Stimulated activated memory B cell treated with anti-CD40 and anti-IgM and Interleukin-4, amounts not matched to agents 10 μg/mL and 1 μg/mL and 100 μg/mL, for 72 hours (primary cell): ENCODE data around the gene DRD5.
"Not testable (repeated sequence)": the region's sequence is repeated elsewhere in the genome, so short reads cannot be mapped to it uniquely, and the experiment has no call there.

Experiments
- ATAC-seq: fragments of 150-1000 bp; cut with Tn5 transposase; 2 replicates; pipeline ENCODE4 v1.10.0; 2021
- H3K27ac Mint-ChIP-seq: one replicate; pipeline ENCODE4 v1.8.0; 2022; ENCODE audit warnings: mild to moderate bottlenecking, mixed read lengths
- H3K27me3 Mint-ChIP-seq: one replicate; pipeline ENCODE4 v1.8.0; 2022; ENCODE audit warnings: mixed read lengths
- H3K36me3 Mint-ChIP-seq: one replicate; pipeline ENCODE4 v1.8.0; 2022; ENCODE audit warnings: mixed read lengths
- H3K4me1 Mint-ChIP-seq: one replicate; pipeline ENCODE4 v1.8.0; 2022; ENCODE audit warnings: mixed read lengths
- H3K4me3 Mint-ChIP-seq: one replicate; pipeline ENCODE4 v1.8.0; 2022; ENCODE audit warnings: mild to moderate bottlenecking, moderate library complexity, mixed read lengths
- H3K9me3 Mint-ChIP-seq: one replicate; pipeline ENCODE4 v1.8.0; 2022; ENCODE audit warnings: mixed read lengths

The DRD5 gene

GRCh38 chr4:9781343-9782135 is at the start of gene DRD5:
TSS of gene DRD5 (plus strand) at chr4:9781634. CDS start at chr4:9782030, 396 bp downstream.
- Mint-ChIP-seq H3K4me1 (peaks cover 13% of the 10 kb centered on the region), H3K36me3 (no peaks in the 10 kb centered on the region), H3K27me3 (peaks cover 62% of the 10 kb centered on the region), H3K4me3 (no peak within 1 kb of the TSS), H3K27ac (no peak within 1 kb of the TSS), H3K9me3 (peaks cover 2% of the 10 kb centered on the region)
- ATAC-seq: no peak

GRCh38 chr4:9732256-9732655 is 49.2 kb upstream of the DRD5 start:
- H3K27me3 Mint-ChIP-seq: peaks cover 25% of the 10 kb centered on the region
- ATAC-seq, H3K9me3 Mint-ChIP-seq, H3K27ac Mint-ChIP-seq, H3K36me3 Mint-ChIP-seq, H3K4me3 Mint-ChIP-seq, H3K4me1 Mint-ChIP-seq: not testable (repeated sequence)

- Mint-ChIP-seq H3K27me3 (peaks cover 12% of the 10 kb centered on the region), H3K27ac (no peak overlapping the region), H3K4me3 (no peak overlapping the region), H3K36me3 (no peaks in the 10 kb centered on the region), H3K9me3 (no peaks in the 10 kb centered on the region), H3K4me1 (no peaks in the 10 kb centered on the region)
- ATAC-seq: no peak
These were observed 45.9 kb upstream of the DRD5 start for GRCh38 chr4:9735515-9735914.

GRCh38 chr4:9737280-9737679 is 44.2 kb upstream of the DRD5 start:
- ATAC-seq, H3K36me3 Mint-ChIP-seq, H3K27ac Mint-ChIP-seq, H3K9me3 Mint-ChIP-seq, H3K4me3 Mint-ChIP-seq, H3K4me1 Mint-ChIP-seq: not testable (repeated sequence)
- H3K27me3 Mint-ChIP-seq: peaks cover 20% of the 10 kb centered on the region

- peaks cover 27% of the 10 kb centered on the region for H3K27me3 Mint-ChIP-seq
- H3K4me1 Mint-ChIP-seq, H3K27ac Mint-ChIP-seq, H3K4me3 Mint-ChIP-seq, H3K9me3 Mint-ChIP-seq, H3K36me3 Mint-ChIP-seq, ATAC-seq: not testable (repeated sequence)
These were observed 37.6 kb upstream of the DRD5 start for GRCh38 chr4:9743789-9744188.

GRCh38 chr4:9745782-9746181 is 35.7 kb upstream of the DRD5 start:
- Mint-ChIP-seq H3K27ac (no peak overlapping the region), H3K4me1 (no peaks in the 10 kb centered on the region), H3K36me3 (no peaks in the 10 kb centered on the region), H3K4me3 (no peak overlapping the region), H3K27me3 (peaks cover 25% of the 10 kb centered on the region), H3K9me3 (peaks cover 4% of the 10 kb centered on the region)
- no peak for ATAC-seq

- H3K9me3 Mint-ChIP-seq: no peaks in the 10 kb centered on the region
- H3K4me3 Mint-ChIP-seq: no peak overlapping the region
- H3K27ac Mint-ChIP-seq: no peak overlapping the region
- ATAC-seq: peak; percentile 31
- H3K36me3 Mint-ChIP-seq: no peaks in the 10 kb centered on the region
- peaks cover 9% of the 10 kb centered on the region for H3K27me3 Mint-ChIP-seq
- no peaks in the 10 kb centered on the region for H3K4me1 Mint-ChIP-seq
These were observed 22.7 kb upstream of the DRD5 start for GRCh38 chr4:9758641-9759317.

GRCh38 chr4:9762823-9763475 is 18.5 kb upstream of the DRD5 start:
- Mint-ChIP-seq H3K27me3 (peaks cover 41% of the 10 kb centered on the region), H3K4me3 (no peak overlapping the region), H3K9me3 (no peaks in the 10 kb centered on the region), H3K4me1 (no peaks in the 10 kb centered on the region), H3K27ac (no peak overlapping the region), H3K36me3 (no peaks in the 10 kb centered on the region)
- ATAC-seq: no peak

- Mint-ChIP-seq H3K27me3 (peaks cover 41% of the 10 kb centered on the region), H3K36me3 (no peaks in the 10 kb centered on the region), H3K9me3 (no peaks in the 10 kb centered on the region), H3K4me3 (no peak overlapping the region), H3K27ac (no peak overlapping the region), H3K4me1 (no peaks in the 10 kb centered on the region)
- ATAC-seq: no peak
These were observed 17.2 kb upstream of the DRD5 start for GRCh38 chr4:9764155-9764696.

DNA sequence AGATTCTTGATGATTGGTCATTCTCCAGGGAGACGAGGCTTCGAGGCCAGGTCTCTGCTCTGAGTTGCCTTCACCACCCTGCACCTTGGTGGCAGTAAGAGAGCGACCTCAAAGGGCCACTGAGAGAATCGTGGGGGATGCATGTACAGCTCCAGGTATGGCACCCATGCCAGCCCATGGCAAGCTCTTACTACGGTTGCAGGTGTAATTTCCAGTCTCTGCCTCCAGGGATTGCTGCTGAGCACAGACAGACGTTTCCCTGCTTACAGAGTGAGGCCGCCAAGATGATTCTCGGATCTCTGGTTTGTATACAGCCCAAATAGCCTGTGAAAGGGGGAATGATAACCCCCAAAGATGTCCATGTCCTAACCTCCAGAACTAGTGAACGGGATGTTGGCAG is 16.3 kb upstream of the DRD5 start:
- Mint-ChIP-seq H3K27ac (no peak overlapping the region), H3K27me3 (peaks cover 38% of the 10 kb centered on the region), H3K4me1 (no peaks in the 10 kb centered on the region), H3K9me3 (no peaks in the 10 kb centered on the region), H3K4me3 (no peak overlapping the region), H3K36me3 (no peaks in the 10 kb centered on the region)
- no peak for ATAC-seq

GRCh38 chr4:9769321-9769720 is 12.1 kb upstream of the DRD5 start:
- Mint-ChIP-seq H3K36me3 (no peaks in the 10 kb centered on the region), H3K27me3 (peaks cover 49% of the 10 kb centered on the region), H3K27ac (no peak overlapping the region), H3K4me3 (no peak overlapping the region), H3K9me3 (no peaks in the 10 kb centered on the region), H3K4me1 (no peaks in the 10 kb centered on the region)
- no peak for ATAC-seq

DNA sequence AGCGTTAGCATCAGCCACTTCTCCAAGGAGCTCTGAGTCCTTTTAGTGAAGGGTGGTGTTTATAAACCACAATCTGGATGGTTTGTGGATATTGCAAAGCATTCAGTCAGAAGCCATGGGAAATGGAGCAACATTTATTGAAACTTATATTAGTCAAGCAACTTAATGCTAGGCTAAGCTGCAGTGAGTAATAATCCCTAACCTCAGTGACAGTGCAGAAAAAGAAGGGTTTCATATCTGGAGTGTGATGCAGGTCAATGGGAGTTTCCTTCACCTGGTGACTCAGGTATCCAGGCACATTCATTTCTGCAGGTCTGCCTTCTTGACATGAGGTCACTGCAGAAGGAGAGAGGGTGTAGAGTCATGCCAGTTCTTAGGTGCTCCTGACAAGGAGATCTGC is 10.4 kb upstream of the DRD5 start:
- Mint-ChIP-seq H3K9me3 (no peaks in the 10 kb centered on the region), H3K4me3 (no peak overlapping the region), H3K4me1 (no peaks in the 10 kb centered on the region), H3K27me3 (peaks cover 45% of the 10 kb centered on the region), H3K36me3 (no peaks in the 10 kb centered on the region), H3K27ac (no peak overlapping the region)
- no peak for ATAC-seq

GRCh38 chr4:9773471-9773870 is 8.0 kb upstream of the DRD5 start:
- Mint-ChIP-seq H3K9me3 (no peaks in the 10 kb centered on the region), H3K27me3 (peaks cover 44% of the 10 kb centered on the region), H3K36me3 (no peaks in the 10 kb centered on the region), H3K4me1 (peaks cover 8% of the 10 kb centered on the region), H3K4me3 (no peak overlapping the region), H3K27ac (no peak overlapping the region)
- ATAC-seq: no peak

- Mint-ChIP-seq H3K27me3 (peaks cover 58% of the 10 kb centered on the region), H3K9me3 (peaks cover 2% of the 10 kb centered on the region)
These were observed 652 bp downstream of the DRD5 start for GRCh38 chr4:9782136-9782436.

GRCh38 chr4:9785891-9786290 is 4.5 kb downstream of the DRD5 start:
- H3K4me1 Mint-ChIP-seq: not testable (repeated sequence)

More at GRCh38 chr4:9782136-9782436, 652 bp downstream of the DRD5 start:
- Mint-ChIP-seq H3K36me3 (no peaks in the 10 kb centered on the region), H3K4me1 (peaks cover 13% of the 10 kb centered on the region), H3K27ac (no peak overlapping the region), H3K4me3 (no peak overlapping the region)
- no peak for ATAC-seq

More at GRCh38 chr4:9785891-9786290, 4.5 kb downstream of the DRD5 start:
- peaks cover 37% of the 10 kb centered on the region for H3K27me3 Mint-ChIP-seq
- not testable (repeated sequence) for H3K27ac Mint-ChIP-seq, H3K4me3 Mint-ChIP-seq, ATAC-seq, H3K9me3 Mint-ChIP-seq, H3K36me3 Mint-ChIP-seq
